A549 (cell line): ENCODE measurements around the gene TSPEAR. TPM values are rescaled to one million over a fixed set of nuclear protein-coding genes. Genes with fewer than 3 reads are reported as not detected.

Experiments
- ATAC-seq, 2 experiments: fragments of 200-7000 bp in 1 of 2; fragments of >200 bp in 1 of 2; cut with Nextera tagmentation in 1 of 2; cut with Tn5 transposase in 1 of 2; 3 replicates each; pipeline versions ENCODE4 v1.8.0 to v1.9.1; 2018 to 2020; ENCODE audit warnings: mild to moderate bottlenecking in 1 of 2, moderate library complexity in 1 of 2
- CTCF ChIA-PET: fragments of 300-600 bp; sonication (Branson Sonifier 250); formaldehyde crosslinking; extraction: SDS; loops from one replicate; lab custom pipeline; 2021; ENCODE audit warnings: antibody characterized with exemption, inconsistent platforms; lab: Yijun Ruan, JAX
- POLR2A ChIA-PET: fragments of 350-600 bp; formaldehyde crosslinking; extraction: SDS; loops from one replicate; lab custom pipeline; 2021; ENCODE audit warnings: antibody characterized with exemption, inconsistent platforms; lab: Yijun Ruan, JAX
- DNase-seq, 2 experiments: peaks; one replicate each; pipeline versions ENCODE4 v3.0.0 to v3.0.0-alpha.2; 2011 to 2016; ENCODE audit warnings: low read depth in 1 of 2, low spot score in 1 of 2
- FAIRE-seq: peaks from 2 replicates; lab custom pipeline; 2011; peaks lifted over from hg19 to GRCh38; lab: Jason Lieb, UNC
- H3K27ac ChIP-seq, 2 experiments: fragments of >200 bp; sonication (Bioruptor Twin); formaldehyde crosslinking; 3 replicates each; pipeline ENCODE4 v1.5.1; 2016 to 2017
- H3K4me1 ChIP-seq: fragments of >200 bp; sonication (Bioruptor Twin); formaldehyde crosslinking; 3 replicates; pipeline ENCODE4 v1.6.1; 2016
- H3K4me2 ChIP-seq: fragments of >200 bp; sonication (Bioruptor Twin); formaldehyde crosslinking; 3 replicates; pipeline ENCODE4 v1.6.1; 2016
- H3K4me3 ChIP-seq: fragments of >200 bp; sonication (Bioruptor Twin); formaldehyde crosslinking; 3 replicates; pipeline ENCODE4 v1.5.1; 2016
- H3K9me3 ChIP-seq: fragments of >200 bp; sonication (Bioruptor Twin); formaldehyde crosslinking; 3 replicates; pipeline ENCODE4 v1.6.1; 2016
- BHLHE40 ChIP-seq: IDR thresholded peaks from 2 replicates; pipeline ENCODE4 v1.6.1; 2012; ENCODE audit warnings: low read depth, low read length, inconsistent platforms
- CEBPB ChIP-seq, 2 experiments: fragments of >200 bp in 1 of 2; sonication (Bioruptor Twin) in 1 of 2; formaldehyde crosslinking in 1 of 2; IDR thresholded peaks; 2 replicates each; pipeline ENCODE4 v1.6.1; 2012 to 2016
- CHD4 ChIP-seq: fragments of 200-600 bp; sonication (generic); IDR thresholded peaks from 2 replicates; pipeline ENCODE4 v1.6.1; 2016; ENCODE audit warnings: antibody characterized with exemption, mild to moderate bottlenecking, borderline replicate concordance
- EP300 ChIP-seq, 2 experiments: fragments of >200 bp; sonication (Bioruptor Twin); formaldehyde crosslinking; IDR thresholded peaks; 2 replicates in 1 of 2; 3 replicates in 1 of 2; pipeline ENCODE4 v1.6.1; 2016 to 2017
- ESRRA ChIP-seq: fragments of 150-350 bp; IDR thresholded peaks from 2 replicates; pipeline ENCODE4 v1.6.1; 2014; ENCODE audit warnings: mild to moderate bottlenecking, low read length, borderline replicate concordance
- GATA3 ChIP-seq: IDR thresholded peaks from 2 replicates; pipeline ENCODE4 v1.6.1; 2012; ENCODE audit warnings: borderline replicate concordance
- JUN ChIP-seq, 2 experiments: fragments of >200 bp; sonication (Bioruptor Twin); formaldehyde crosslinking; IDR thresholded peaks; 2 replicates in 1 of 2; 3 replicates in 1 of 2; pipeline ENCODE4 v1.6.1; 2016 to 2017
- KDM1A ChIP-seq: fragments of 200-600 bp; sonication (generic); IDR thresholded peaks from 2 replicates; pipeline ENCODE4 v1.6.1; 2016; ENCODE audit warnings: low read depth, mild to moderate bottlenecking
- KDM5A ChIP-seq: fragments of 200-600 bp; sonication (generic); IDR thresholded peaks from 2 replicates; pipeline ENCODE4 v1.6.1; 2016; ENCODE audit warnings: antibody characterized with exemption, mild to moderate bottlenecking
- MAFK ChIP-seq: fragments of 450-650 bp; IDR thresholded peaks from 2 replicates; pipeline ENCODE4 v1.6.1; 2014; ENCODE audit not compliant: partially characterized antibody
- MAZ ChIP-seq: fragments of 150-350 bp; IDR thresholded peaks from 2 replicates; pipeline ENCODE4 v1.6.1; 2014; ENCODE audit warnings: antibody characterized with exemption, low read depth, low read length, borderline replicate concordance
- MYC ChIP-seq: IDR thresholded peaks from 2 replicates; pipeline ENCODE4 v1.6.1; 2012; ENCODE audit warnings: mild to moderate bottlenecking, inconsistent platforms, low read length, improper control_type of control experiment, borderline replicate concordance
- NR3C1 ChIP-seq: fragments of >200 bp; sonication (Bioruptor Twin); formaldehyde crosslinking; IDR thresholded peaks from 3 replicates; pipeline ENCODE4 v1.6.1; 2017
- RAD21 ChIP-seq, 2 experiments: fragments of >200 bp in 1 of 2; sonication (Bioruptor Twin) in 1 of 2; formaldehyde crosslinking in 1 of 2; IDR thresholded peaks in 1 of 2; conservative IDR thresholded peaks in 1 of 2; 2 replicates in 1 of 2; 3 replicates in 1 of 2; pipeline ENCODE4 v1.6.1; 2012 to 2018; ENCODE audit warnings: inconsistent platforms in 1 of 2
- RARB ChIP-seq: fragments of 250-450 bp; sonication (Bioruptor Pico); IDR thresholded peaks from 2 replicates; pipeline ENCODE4 v1.8.0; 2021; ENCODE audit warnings: mild to moderate bottlenecking, moderate library complexity
- RCOR1 ChIP-seq: fragments of 150-350 bp; IDR thresholded peaks from 2 replicates; pipeline ENCODE4 v1.6.1; 2014; ENCODE audit warnings: antibody characterized with exemption, low read length, low read depth
- RFX5 ChIP-seq: fragments of 450-650 bp; IDR thresholded peaks from 2 replicates; pipeline ENCODE4 v1.7.1; 2014; ENCODE audit warnings: antibody characterized with exemption, mild to moderate bottlenecking, moderate library complexity
- SREBF2 ChIP-seq: fragments of 450-650 bp; IDR thresholded peaks from 2 replicates; pipeline ENCODE4 v1.6.1; 2014; ENCODE audit warnings: mild to moderate bottlenecking, moderate library complexity
- ZC3H11A ChIP-seq: fragments of 450-650 bp; IDR thresholded peaks from 2 replicates; pipeline ENCODE4 v1.6.1; 2014; ENCODE audit warnings: antibody characterized with exemption, mild to moderate bottlenecking
- ZFP36 ChIP-seq: fragments of 450-650 bp; IDR thresholded peaks from 2 replicates; pipeline ENCODE4 v1.6.1; 2014; ENCODE audit warnings: borderline replicate concordance; ENCODE audit not compliant: partially characterized antibody
- ZSCAN20 ChIP-seq: fragments of 250-450 bp; sonication (Bioruptor Pico); IDR thresholded peaks from 2 replicates; pipeline ENCODE4 v1.8.0; 2022; ENCODE audit warnings: mild to moderate bottlenecking, moderate library complexity
- WGBS: methylation state at CpG from one replicate; pipeline ENCODE4 v1.1.6; 2017; ENCODE audit errors: missing lambda C conversion rate; 5-methylcytosine and 5-hydroxymethylcytosine counted together
- polyA plus RNA-seq, 4 experiments: library from polyadenylated mRNA; depleted of rRNA in 3 of 4; stranded (reverse); fragments of >200 nt; fragmentation: RNase III in 1 of 4; extraction: RNeasy Plus Mini Kit Qiagen cat#74134 plus additional on column Dnase treatment in 1 of 4; gene quantifications; 2 replicates in 3 of 4; 3 replicates in 1 of 4; pipeline ENCODE4 v1.2.3, GENCODE V29; 2011 to 2017
- TF ChIP-seq, protein P1 (sequence below): fragments of 450-650 bp; IDR thresholded peaks from 2 replicates; pipeline ENCODE4 v1.6.1; 2014; ENCODE audit warnings: antibody characterized with exemption
- TF ChIP-seq, protein P2 (sequence below): fragments of >200 bp; sonication (Bioruptor Twin); formaldehyde crosslinking; IDR thresholded peaks from 2 replicates; pipeline ENCODE4 v1.6.1; 2016
- TF ChIP-seq, protein P3 (sequence below): fragments of >200 bp; sonication (Bioruptor Twin); formaldehyde crosslinking; IDR thresholded peaks from 3 replicates; pipeline ENCODE4 v1.6.1; 2016
- TF ChIP-seq, protein P4 (sequence below): fragments of 200-600 bp; sonication (generic); IDR thresholded peaks from 2 replicates; pipeline ENCODE4 v1.6.1; 2016; ENCODE audit warnings: antibody characterized with exemption, mild to moderate bottlenecking, moderate library complexity
- TF ChIP-seq, protein P5 (sequence below): IDR thresholded peaks from 2 replicates; pipeline ENCODE4 v1.6.1; 2012; ENCODE audit warnings: low read depth, borderline replicate concordance

TSPEAR gene
- polyA plus RNA-seq, 2 of the 4 experiments (the other 2 are of a cell fraction): not detected

DNA sequence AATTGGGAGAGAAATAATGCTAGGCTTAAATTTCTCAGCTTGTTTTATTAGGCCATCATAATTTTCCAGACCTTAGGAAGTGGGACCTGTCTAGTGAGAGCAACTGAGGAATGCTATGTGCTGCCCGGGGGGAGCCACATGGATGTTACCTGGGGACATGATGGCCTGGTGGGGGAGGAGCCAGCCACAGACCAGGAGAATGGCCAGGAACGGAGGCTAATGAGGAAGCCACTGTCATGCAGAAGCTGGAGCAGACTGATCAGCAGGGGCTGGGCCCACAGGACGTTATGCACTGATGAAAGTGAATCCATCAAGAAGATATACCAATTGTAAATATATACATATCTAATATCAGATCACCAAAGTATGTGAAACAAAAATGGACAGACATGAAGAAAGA, 166.8 kb downstream of the TSPEAR start:
- H3K4me3 ChIP-seq: no peak overlapping the region
- ChIA-PET POLR2A (no interaction called here), CTCF (no interaction called here)
- no peak for DNase-seq
- no peak for FAIRE-seq
- H3K4me2 ChIP-seq: no peak overlapping the region
- no peak for TF ChIP-seq ZC3H11A
- TF ChIP-seq, protein P1, sequence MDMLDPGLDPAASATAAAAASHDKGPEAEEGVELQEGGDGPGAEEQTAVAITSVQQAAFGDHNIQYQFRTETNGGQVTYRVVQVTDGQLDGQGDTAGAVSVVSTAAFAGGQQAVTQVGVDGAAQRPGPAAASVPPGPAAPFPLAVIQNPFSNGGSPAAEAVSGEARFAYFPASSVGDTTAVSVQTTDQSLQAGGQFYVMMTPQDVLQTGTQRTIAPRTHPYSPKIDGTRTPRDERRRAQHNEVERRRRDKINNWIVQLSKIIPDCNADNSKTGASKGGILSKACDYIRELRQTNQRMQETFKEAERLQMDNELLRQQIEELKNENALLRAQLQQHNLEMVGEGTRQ: no peak
- TF ChIP-seq BHLHE40: no peak
- TF ChIP-seq JUN (IDR thresholded peaks at IDR 0.05): no peak
- TF ChIP-seq GATA3: no peak
- no peak for TF ChIP-seq CEBPB (IDR thresholded peaks at IDR 0.05)
- TF ChIP-seq ZSCAN20 (CRISPR knock-in tag): no peak
- TF ChIP-seq MAZ: no peak
- H3K4me1 ChIP-seq: no peaks in the 10 kb centered on the region
- H3K27ac ChIP-seq: no peak overlapping the region
- H3K9me3 ChIP-seq: peaks cover 22% of the 10 kb centered on the region
- no peak for ATAC-seq
- WGBS: 5% methylated on average over 3 of the region's 3 CpGs

DNA sequence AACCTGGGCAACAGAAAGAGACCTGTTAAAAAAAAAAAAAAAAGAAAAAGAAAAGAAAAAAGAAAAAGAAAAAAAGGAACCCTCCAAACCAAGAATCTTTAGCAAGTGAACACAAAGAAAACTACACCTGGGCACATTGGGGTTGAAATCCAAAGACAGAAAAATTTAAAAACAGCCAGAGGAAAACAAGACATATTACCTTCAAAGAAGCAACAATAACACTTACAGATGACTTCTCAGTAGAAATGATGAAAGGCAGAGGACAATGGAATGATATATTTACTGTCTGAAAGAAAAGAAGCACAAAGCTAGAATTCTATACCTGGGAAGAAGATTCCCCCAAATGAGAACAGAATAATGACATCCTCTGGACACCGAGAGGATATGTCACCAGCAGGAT, 168.7 kb downstream of the TSPEAR start:
- ChIA-PET POLR2A (no interaction called here), CTCF (no interaction called here)
- FAIRE-seq (no peak), DNase-seq (no peak)
- no peak overlapping the region for H3K4me2 ChIP-seq
- H3K4me1 ChIP-seq: no peaks in the 10 kb centered on the region
- H3K9me3 ChIP-seq: peaks cover 22% of the 10 kb centered on the region
- H3K27ac ChIP-seq: no peak overlapping the region
- no peak for TF ChIP-seq MAZ
- TF ChIP-seq RARB: no peak
- no peak for TF ChIP-seq CEBPB (IDR thresholded peaks at IDR 0.05)
- TF ChIP-seq, all 56 proteins: peak for 0
- H3K4me3 ChIP-seq: no peak overlapping the region
- no peak for ATAC-seq
- 0% methylated on average over 1 of the region's 1 CpG for WGBS

DNA sequence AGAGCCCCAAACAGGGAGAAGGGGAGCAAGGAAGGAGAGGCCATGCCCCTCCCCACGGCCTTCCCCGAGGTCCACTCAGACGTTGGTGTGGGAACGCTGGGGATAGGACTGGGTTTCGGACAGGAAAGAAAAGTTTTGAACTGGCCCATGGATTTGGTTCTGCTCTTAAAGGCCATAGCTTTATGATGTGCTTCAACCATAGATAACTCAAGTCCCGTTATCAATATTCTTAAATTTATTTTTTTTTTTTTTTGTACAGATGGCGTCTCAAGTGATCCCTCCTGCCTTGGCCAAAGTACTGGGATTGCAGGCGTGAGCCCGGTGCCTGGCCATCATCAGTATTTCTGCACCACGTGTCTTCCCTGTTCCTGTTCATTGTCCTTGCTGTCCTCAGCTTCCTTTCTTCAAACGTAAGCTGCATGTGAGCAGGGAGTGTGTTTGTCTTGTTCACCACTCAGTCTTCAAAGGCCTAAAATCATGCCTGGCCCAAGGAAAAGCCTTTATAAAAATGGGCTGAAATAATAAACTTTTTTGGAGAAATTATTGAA, 170.6 kb downstream of the TSPEAR start:
- no peak for FAIRE-seq
- TF ChIP-seq EP300 (IDR thresholded peaks at IDR 0.05): no peak
- no peak for TF ChIP-seq NR3C1
- TF ChIP-seq SREBF2: no peak
- TF ChIP-seq, protein P2, sequence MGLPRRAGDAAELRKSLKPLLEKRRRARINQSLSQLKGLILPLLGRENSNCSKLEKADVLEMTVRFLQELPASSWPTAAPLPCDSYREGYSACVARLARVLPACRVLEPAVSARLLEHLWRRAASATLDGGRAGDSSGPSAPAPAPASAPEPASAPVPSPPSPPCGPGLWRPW: no peak
- TF ChIP-seq, protein P3, sequence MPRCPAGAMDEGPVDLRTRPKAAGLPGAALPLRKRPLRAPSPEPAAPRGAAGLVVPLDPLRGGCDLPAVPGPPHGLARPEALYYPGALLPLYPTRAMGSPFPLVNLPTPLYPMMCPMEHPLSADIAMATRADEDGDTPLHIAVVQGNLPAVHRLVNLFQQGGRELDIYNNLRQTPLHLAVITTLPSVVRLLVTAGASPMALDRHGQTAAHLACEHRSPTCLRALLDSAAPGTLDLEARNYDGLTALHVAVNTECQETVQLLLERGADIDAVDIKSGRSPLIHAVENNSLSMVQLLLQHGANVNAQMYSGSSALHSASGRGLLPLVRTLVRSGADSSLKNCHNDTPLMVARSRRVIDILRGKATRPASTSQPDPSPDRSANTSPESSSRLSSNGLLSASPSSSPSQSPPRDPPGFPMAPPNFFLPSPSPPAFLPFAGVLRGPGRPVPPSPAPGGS: no peak
- no peak for TF ChIP-seq KDM1A
- TF ChIP-seq RFX5: no peak
- TF ChIP-seq RCOR1: no peak
- TF ChIP-seq KDM5A: no peak
- no peak for TF ChIP-seq RAD21 (conservative IDR thresholded peaks at IDR 0.05 in 1 of 2, IDR thresholded peaks at IDR 0.05 in 1 of 2)
- TF ChIP-seq MAFK: no peak
- no peak for TF ChIP-seq BHLHE40
- TF ChIP-seq GATA3: no peak
- TF ChIP-seq ESRRA: no peak
- TF ChIP-seq, protein P4, sequence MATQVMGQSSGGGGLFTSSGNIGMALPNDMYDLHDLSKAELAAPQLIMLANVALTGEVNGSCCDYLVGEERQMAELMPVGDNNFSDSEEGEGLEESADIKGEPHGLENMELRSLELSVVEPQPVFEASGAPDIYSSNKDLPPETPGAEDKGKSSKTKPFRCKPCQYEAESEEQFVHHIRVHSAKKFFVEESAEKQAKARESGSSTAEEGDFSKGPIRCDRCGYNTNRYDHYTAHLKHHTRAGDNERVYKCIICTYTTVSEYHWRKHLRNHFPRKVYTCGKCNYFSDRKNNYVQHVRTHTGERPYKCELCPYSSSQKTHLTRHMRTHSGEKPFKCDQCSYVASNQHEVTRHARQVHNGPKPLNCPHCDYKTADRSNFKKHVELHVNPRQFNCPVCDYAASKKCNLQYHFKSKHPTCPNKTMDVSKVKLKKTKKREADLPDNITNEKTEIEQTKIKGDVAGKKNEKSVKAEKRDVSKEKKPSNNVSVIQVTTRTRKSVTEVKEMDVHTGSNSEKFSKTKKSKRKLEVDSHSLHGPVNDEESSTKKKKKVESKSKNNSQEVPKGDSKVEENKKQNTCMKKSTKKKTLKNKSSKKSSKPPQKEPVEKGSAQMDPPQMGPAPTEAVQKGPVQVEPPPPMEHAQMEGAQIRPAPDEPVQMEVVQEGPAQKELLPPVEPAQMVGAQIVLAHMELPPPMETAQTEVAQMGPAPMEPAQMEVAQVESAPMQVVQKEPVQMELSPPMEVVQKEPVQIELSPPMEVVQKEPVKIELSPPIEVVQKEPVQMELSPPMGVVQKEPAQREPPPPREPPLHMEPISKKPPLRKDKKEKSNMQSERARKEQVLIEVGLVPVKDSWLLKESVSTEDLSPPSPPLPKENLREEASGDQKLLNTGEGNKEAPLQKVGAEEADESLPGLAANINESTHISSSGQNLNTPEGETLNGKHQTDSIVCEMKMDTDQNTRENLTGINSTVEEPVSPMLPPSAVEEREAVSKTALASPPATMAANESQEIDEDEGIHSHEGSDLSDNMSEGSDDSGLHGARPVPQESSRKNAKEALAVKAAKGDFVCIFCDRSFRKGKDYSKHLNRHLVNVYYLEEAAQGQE: no peak
- TF ChIP-seq, protein P5, sequence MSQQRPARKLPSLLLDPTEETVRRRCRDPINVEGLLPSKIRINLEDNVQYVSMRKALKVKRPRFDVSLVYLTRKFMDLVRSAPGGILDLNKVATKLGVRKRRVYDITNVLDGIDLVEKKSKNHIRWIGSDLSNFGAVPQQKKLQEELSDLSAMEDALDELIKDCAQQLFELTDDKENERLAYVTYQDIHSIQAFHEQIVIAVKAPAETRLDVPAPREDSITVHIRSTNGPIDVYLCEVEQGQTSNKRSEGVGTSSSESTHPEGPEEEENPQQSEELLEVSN: no peak
- TF ChIP-seq CHD4: no peak
- no peak for TF ChIP-seq MYC
- TF ChIP-seq ZFP36: no peak
- TF ChIP-seq, all 56 proteins: peak for 0
- no peak overlapping the region for H3K4me2 ChIP-seq
- POLR2A ChIA-PET: interaction anchor here (0.6 kb wide), 1 partner anchor 85 kb away, joined by 3 read pairs; the partner anchor contains the start of gene LRRC3
- CTCF ChIA-PET: no interaction called here
- ATAC-seq: no peak
- no peak for DNase-seq
- no peak overlapping the region for H3K27ac ChIP-seq
- 53% methylated on average over 11 of the region's 11 CpGs for WGBS
- H3K4me3 ChIP-seq: no peak overlapping the region
- H3K4me1 ChIP-seq: no peaks in the 10 kb centered on the region
- H3K9me3 ChIP-seq: peaks cover 15% of the 10 kb centered on the region; the same call in 2 of the 3 replicates
